CD8-positive, alpha-beta memory T cell (primary cell): Measurements from ENCODE around the gene SRPK3. TPM values are rescaled to one million over a fixed set of nuclear protein-coding genes. Genes with fewer than 3 reads are reported as not detected.
A peak's percentile ranks its signal among the peaks of the same experiment; 100 is the strongest.

Source experiments
- CTCF ChIA-PET: fragments of 350-600 bp; sonication (Branson Sonifier 250); formaldehyde crosslinking; loops from one replicate; lab custom pipeline; 2021; ENCODE audit warnings: antibody characterized with exemption; lab: Charles Lee
- POLR2A ChIA-PET: fragments of 350-600 bp; sonication (Branson Sonifier 250); formaldehyde crosslinking; loops from one replicate; lab custom pipeline; 2021; ENCODE audit warnings: antibody characterized with exemption; lab: Charles Lee
- DNase-seq, 5 donors: peaks; one replicate each; pipeline versions ENCODE4 v3.0.0 to v3.0.0-alpha.2; 2020 to 2022; ENCODE audit warnings: mixed read lengths in 1 of 5
- H3K27ac ChIP-seq: one replicate; pipeline ENCODE4 v1.7.0; 2013; ENCODE audit warnings: low read depth, mild to moderate bottlenecking, low read length, moderate library complexity
- H3K27me3 ChIP-seq: 2 replicates; pipeline ENCODE4 v1.7.0; 2013; ENCODE audit warnings: low read length, mild to moderate bottlenecking; ENCODE audit not compliant: insufficient read depth, poor library complexity, severe bottlenecking
- H3K36me3 ChIP-seq: 2 replicates; pipeline ENCODE4 v1.7.0; 2013; ENCODE audit warnings: mild to moderate bottlenecking, low read length, moderate library complexity; ENCODE audit not compliant: insufficient read depth
- H3K4me1 ChIP-seq: 2 replicates; pipeline ENCODE4 v1.7.0; 2013; ENCODE audit warnings: mild to moderate bottlenecking, low read length, moderate library complexity; ENCODE audit not compliant: insufficient read depth
- H3K4me3 ChIP-seq: 2 replicates; pipeline ENCODE4 v1.7.0; 2013; ENCODE audit warnings: mild to moderate bottlenecking, low read length
- H3K9me3 ChIP-seq: 2 replicates; pipeline ENCODE4 v1.7.0; 2013; ENCODE audit warnings: mild to moderate bottlenecking, low read length
- H3K27ac Mint-ChIP-seq, 8 donors: one replicate each; pipeline ENCODE4 v1.8.0; 2020 to 2021; ENCODE audit warnings: mixed read lengths in 8 of 8, mild to moderate bottlenecking in 6 of 8, inconsistent platforms in 3 of 8, moderate library complexity in 3 of 8
- H3K27me3 Mint-ChIP-seq, 2 donors: one replicate each; pipeline ENCODE4 v1.8.0; 2020 to 2021; ENCODE audit warnings: mixed read lengths in 2 of 2, mild to moderate bottlenecking in 1 of 2, moderate library complexity in 1 of 2
- H3K36me3 Mint-ChIP-seq, 3 donors: one replicate each; pipeline ENCODE4 v1.8.0; 2020 to 2021; ENCODE audit warnings: mixed read lengths in 3 of 3, inconsistent platforms in 1 of 3, mild to moderate bottlenecking in 1 of 3
- H3K4me1 Mint-ChIP-seq, 3 donors: one replicate each; pipeline ENCODE4 v1.8.0; 2020 to 2021; ENCODE audit warnings: mixed read lengths in 3 of 3, inconsistent platforms in 1 of 3, mild to moderate bottlenecking in 1 of 3
- H3K4me3 Mint-ChIP-seq, 7 donors: one replicate each; pipeline ENCODE4 v1.8.0; 2020 to 2021; ENCODE audit warnings: mixed read lengths in 7 of 7, mild to moderate bottlenecking in 6 of 7, moderate library complexity in 4 of 7, inconsistent platforms in 2 of 7
- H3K9me3 Mint-ChIP-seq, 5 donors: one replicate each; pipeline ENCODE4 v1.8.0; 2020 to 2022; ENCODE audit warnings: mixed read lengths in 5 of 5, mild to moderate bottlenecking in 3 of 5, moderate library complexity in 2 of 5, inconsistent platforms in 1 of 5
- polyA plus RNA-seq: library from polyadenylated mRNA; unstranded; fragments of 300-500 nt; fragmentation: Illumina TruSeq; gene quantifications from one replicate; pipeline ENCODE4 v1.2.3, GENCODE V29; 2021
- total RNA-seq, 2 experiments: library from RNA; stranded (reverse); gene quantifications; one replicate each; pipeline ENCODE4 v1.2.3, GENCODE V29; 2021

SRPK3 gene
- total and polyA plus RNA-seq, 3 experiments from 2014 or later: not detected

- peaks cover 0 to 1% (median 0%) of the 10 kb centered on the region in 3 donors for H3K36me3 Mint-ChIP-seq
- peaks cover 12 to 17% (median 14%) of the 10 kb centered on the region in 3 donors for H3K4me1 Mint-ChIP-seq
- H3K27me3 ChIP-seq: no peaks in the 10 kb centered on the region
- H3K9me3 Mint-ChIP-seq: no peaks in the 10 kb centered on the region
- ChIA-PET CTCF (no interaction called here), POLR2A (no interaction called here)
- no peak for DNase-seq
- H3K27ac Mint-ChIP-seq: peak overlapping the region in 1 of 8 donors; percentile 43
- H3K27me3 Mint-ChIP-seq: peaks cover 0 to 12% of the 10 kb centered on the region in 2 donors
- H3K4me1 ChIP-seq: peaks cover 15% of the 10 kb centered on the region
- H3K36me3 ChIP-seq: no peaks in the 10 kb centered on the region
- H3K9me3 ChIP-seq: no peaks in the 10 kb centered on the region
- H3K4me3 ChIP-seq: no peak overlapping the region
- H3K4me3 Mint-ChIP-seq: peak overlapping the region in 5 of 7 donors; percentile 58 to 75 (median 63)
- H3K27ac ChIP-seq: no peak overlapping the region
Measured at GRCh38 chrX:153830640-153831428, 50.0 kb downstream of the SRPK3 start.

- ChIA-PET CTCF (no interaction called here), POLR2A (no interaction called here)
- Mint-ChIP-seq H3K9me3 (no peaks in the 10 kb centered on the region), H3K4me1 (peaks cover 11 to 17% (median 14%) of the 10 kb centered on the region in 3 donors), H3K4me3 (peak overlapping the region; percentile 55 to 76 (median 68)), H3K27me3 (peaks cover 0 to 12% of the 10 kb centered on the region in 2 donors), H3K27ac (peak overlapping the region in 1 of 8 donors; percentile 34), H3K36me3 (peaks cover 0 to 1% (median 0%) of the 10 kb centered on the region in 3 donors)
- DNase-seq: no peak
- H3K27me3 ChIP-seq: no peaks in the 10 kb centered on the region
- no peaks in the 10 kb centered on the region for H3K9me3 ChIP-seq
- H3K36me3 ChIP-seq: no peaks in the 10 kb centered on the region
- H3K27ac ChIP-seq: no peak overlapping the region
- H3K4me1 ChIP-seq: peaks cover 15% of the 10 kb centered on the region
- no peak overlapping the region for H3K4me3 ChIP-seq
Measured at GRCh38 chrX:153831429-153832150, 50.7 kb downstream of the SRPK3 start.

- CTCF ChIA-PET: no interaction called here
- H3K36me3 Mint-ChIP-seq: no peaks in the 10 kb centered on the region
- H3K4me1 Mint-ChIP-seq: peaks cover under 1 to 6% (median 3%) of the 10 kb centered on the region in 3 donors
Measured at GRCh38 chrX:153832728-153833127, 51.9 kb downstream of the SRPK3 start.

More at GRCh38 chrX:153832728-153833127, 51.9 kb downstream of the SRPK3 start:
- Histone ChIP-seq H3K4me1 (peaks cover 5% of the 10 kb centered on the region), H3K27ac (no peak overlapping the region), H3K9me3 (no peaks in the 10 kb centered on the region), H3K27me3 (no peaks in the 10 kb centered on the region), H3K36me3 (no peaks in the 10 kb centered on the region), H3K4me3 (no peak overlapping the region)
- Mint-ChIP-seq H3K9me3 (no peaks in the 10 kb centered on the region), H3K27ac (no peak overlapping the region), H3K27me3 (peaks cover 0 to 16% of the 10 kb centered on the region in 2 donors), H3K4me3 (peak overlapping the region in 1 of 7 donors; percentile 76)
- POLR2A ChIA-PET: no interaction called here
- no peak for DNase-seq

Other genes with a start within 250 kb of the SRPK3 start
- 10 to 100 TPM; 36.2 to 38.3 TPM for gene CCNQ, start 181.9 kb upstream of the SRPK3 start, total RNA-seq
- gene CCNQ, start 181.9 kb upstream of the SRPK3 start, polyA plus RNA-seq: 36.9 TPM
- gene DUSP9, start 133.8 kb upstream of the SRPK3 start, total RNA-seq: under 1 TPM; 0.09 to 0.15 TPM
- 0.08 TPM for gene DUSP9, start 133.8 kb upstream of the SRPK3 start, polyA plus RNA-seq
- gene PNCK, start 107.2 kb upstream of the SRPK3 start, total RNA-seq: not detected
- not detected for gene PNCK, start 107.2 kb upstream of the SRPK3 start, polyA plus RNA-seq
- gene SLC6A8, start 93.1 kb upstream of the SRPK3 start, total RNA-seq: 1 to 10 TPM; 1.0 to 1.2 TPM
- gene SLC6A8, start 93.1 kb upstream of the SRPK3 start, polyA plus RNA-seq: 0.12 TPM
- gene BCAP31, start 56.7 kb upstream of the SRPK3 start, total RNA-seq: 100 to 1,000 TPM; 140 to 153 TPM
- gene BCAP31, start 56.7 kb upstream of the SRPK3 start, polyA plus RNA-seq: 333 TPM
- gene ABCD1, start 56.2 kb upstream of the SRPK3 start, total RNA-seq: 1 to 10 TPM; 3.9 to 4.1 TPM
- 3.4 TPM for gene ABCD1, start 56.2 kb upstream of the SRPK3 start, polyA plus RNA-seq
- under 1 TPM; 0.51 to 0.57 TPM for gene PLXNB3, start 16.8 kb upstream of the SRPK3 start, total RNA-seq
- gene PLXNB3, start 16.8 kb upstream of the SRPK3 start, polyA plus RNA-seq: not detected
- 10 to 100 TPM; 54.2 to 61.6 TPM for gene IDH3G, start 13.3 kb downstream of the SRPK3 start, total RNA-seq
- gene IDH3G, start 13.3 kb downstream of the SRPK3 start, polyA plus RNA-seq: 109 TPM
- 100 to 1,000 TPM; 158 to 166 TPM for gene SSR4, start 13.6 kb downstream of the SRPK3 start, total RNA-seq
- 567 TPM for gene SSR4, start 13.6 kb downstream of the SRPK3 start, polyA plus RNA-seq
- gene PDZD4, start 49.5 kb downstream of the SRPK3 start, total RNA-seq: 1 to 10 TPM; 1.3 to 2.3 TPM
- 2.1 TPM for gene PDZD4, start 49.5 kb downstream of the SRPK3 start, polyA plus RNA-seq
- under 1 TPM; 0.62 to 0.79 TPM for gene L1CAM, start 105.1 kb downstream of the SRPK3 start, total RNA-seq
- gene L1CAM, start 105.1 kb downstream of the SRPK3 start, polyA plus RNA-seq: 0.38 TPM
- not detected for gene AVPR2, start 123.6 kb downstream of the SRPK3 start, total RNA-seq
- gene AVPR2, start 123.6 kb downstream of the SRPK3 start, polyA plus RNA-seq: not detected
- 100 to 1,000 TPM; 124 to 133 TPM for gene ARHGAP4, start 145.2 kb downstream of the SRPK3 start, total RNA-seq
- 116 TPM for gene ARHGAP4, start 145.2 kb downstream of the SRPK3 start, polyA plus RNA-seq
- gene NAA10, start 154.0 kb downstream of the SRPK3 start, total RNA-seq: 100 to 1,000 TPM; 160 to 162 TPM
- gene NAA10, start 154.0 kb downstream of the SRPK3 start, polyA plus RNA-seq: 105 TPM
- gene RENBP, start 163.6 kb downstream of the SRPK3 start, total RNA-seq: 1 to 10 TPM; 3.5 to 4.6 TPM
- gene RENBP, start 163.6 kb downstream of the SRPK3 start, polyA plus RNA-seq: not detected
- 100 to 1,000 TPM; 152 to 156 TPM for gene HCFC1, start 190.8 kb downstream of the SRPK3 start, total RNA-seq
- gene HCFC1, start 190.8 kb downstream of the SRPK3 start, polyA plus RNA-seq: 12.4 TPM
- 1 to 10 TPM; 3.3 to 3.5 TPM for gene TMEM187, start 191.7 kb downstream of the SRPK3 start, total RNA-seq
- gene TMEM187, start 191.7 kb downstream of the SRPK3 start, polyA plus RNA-seq: 17.2 TPM
- 100 to 1,000 TPM; 208 to 214 TPM for gene IRAK1, start 238.9 kb downstream of the SRPK3 start, total RNA-seq
- 58.0 TPM for gene IRAK1, start 238.9 kb downstream of the SRPK3 start, polyA plus RNA-seq